Medulla oblongata (tissue), 1 donor: ENCODE data around the gene DSC1.

Experiments used
- DNase-seq: peaks from one replicate; pipeline ENCODE4 v3.0.0-alpha.2; 2015; ENCODE audit errors: extremely low spot score

Gene DSC1

DNA sequence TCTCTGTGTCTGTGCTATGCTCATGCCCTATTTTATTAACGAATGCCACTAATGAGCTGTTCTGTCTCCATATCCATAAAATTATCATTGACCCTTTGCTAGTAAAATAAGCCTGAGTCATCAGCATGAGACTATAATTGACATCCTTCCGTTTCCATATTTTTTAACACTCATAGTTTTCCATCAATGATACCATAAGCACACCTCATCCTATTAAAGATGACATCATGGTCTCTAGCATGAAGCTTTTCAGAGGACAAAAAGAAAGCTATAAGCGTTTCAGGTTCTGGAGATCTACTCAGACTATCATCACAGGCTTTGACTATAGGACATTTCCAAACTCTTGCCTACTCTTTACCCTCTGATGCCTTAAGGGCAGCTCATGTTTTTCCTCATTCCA lies 59.2 kb downstream of the DSC1 start:
- DNase-seq: no peak

DNA sequence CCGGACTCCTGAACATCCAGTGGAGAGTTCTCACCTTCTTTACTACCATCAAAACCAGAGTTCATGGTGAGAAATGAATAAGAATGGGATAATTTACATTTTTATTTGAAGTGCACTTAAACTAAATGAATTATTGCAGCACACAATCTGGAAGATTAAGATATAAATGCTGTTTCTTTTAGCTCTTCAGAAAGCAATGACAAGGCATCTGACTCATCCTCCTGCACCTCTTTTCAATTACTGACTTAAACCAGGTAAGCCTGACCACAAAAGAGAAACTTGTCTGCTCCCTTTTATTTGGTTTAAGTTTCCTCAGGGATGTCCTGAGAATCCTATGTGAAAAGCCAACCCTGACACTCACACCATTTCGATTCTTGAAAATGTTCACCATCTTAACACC lies 59.7 kb downstream of the DSC1 start:
- no peak for DNase-seq

DNA sequence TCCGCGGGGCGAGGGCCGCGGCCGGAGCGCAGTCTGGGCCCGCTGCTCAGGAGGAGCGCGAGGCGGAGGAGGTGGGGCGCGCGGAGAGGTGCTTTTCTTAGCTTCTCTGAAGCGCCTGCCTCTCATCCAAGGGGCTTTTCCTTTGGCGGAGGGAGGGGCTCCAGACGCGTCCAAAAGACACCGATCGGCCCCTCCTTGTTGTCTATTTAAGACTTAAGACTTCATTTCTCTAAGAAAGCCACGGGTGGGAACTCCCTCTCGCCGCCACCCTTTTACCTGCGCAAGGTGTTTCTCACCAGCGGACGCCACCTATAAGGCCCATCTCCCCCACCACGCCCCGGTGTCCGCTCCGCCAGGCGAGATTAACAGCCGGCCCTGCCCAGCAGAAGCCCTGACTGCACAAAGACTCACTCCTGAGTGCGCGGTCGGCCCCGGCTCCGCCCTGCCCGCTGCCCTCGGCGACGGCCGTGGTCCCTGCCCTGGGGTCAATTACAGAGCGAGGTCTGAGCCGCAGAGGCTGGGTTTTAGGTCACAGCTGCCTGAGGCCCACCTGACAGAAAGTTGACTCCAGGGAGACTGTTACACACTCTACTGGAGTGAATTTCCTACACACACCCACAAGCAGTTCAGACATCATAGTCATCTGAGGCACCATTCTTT lies 60.5 kb downstream of the DSC1 start, which contains the start of gene DSC2:
DSC2 (minus strand) TSS at position 397 of the 660 bp plus-strand sequence. CDS start 450 bp downstream, outside the sequence.
- no peak for DNase-seq

DNA sequence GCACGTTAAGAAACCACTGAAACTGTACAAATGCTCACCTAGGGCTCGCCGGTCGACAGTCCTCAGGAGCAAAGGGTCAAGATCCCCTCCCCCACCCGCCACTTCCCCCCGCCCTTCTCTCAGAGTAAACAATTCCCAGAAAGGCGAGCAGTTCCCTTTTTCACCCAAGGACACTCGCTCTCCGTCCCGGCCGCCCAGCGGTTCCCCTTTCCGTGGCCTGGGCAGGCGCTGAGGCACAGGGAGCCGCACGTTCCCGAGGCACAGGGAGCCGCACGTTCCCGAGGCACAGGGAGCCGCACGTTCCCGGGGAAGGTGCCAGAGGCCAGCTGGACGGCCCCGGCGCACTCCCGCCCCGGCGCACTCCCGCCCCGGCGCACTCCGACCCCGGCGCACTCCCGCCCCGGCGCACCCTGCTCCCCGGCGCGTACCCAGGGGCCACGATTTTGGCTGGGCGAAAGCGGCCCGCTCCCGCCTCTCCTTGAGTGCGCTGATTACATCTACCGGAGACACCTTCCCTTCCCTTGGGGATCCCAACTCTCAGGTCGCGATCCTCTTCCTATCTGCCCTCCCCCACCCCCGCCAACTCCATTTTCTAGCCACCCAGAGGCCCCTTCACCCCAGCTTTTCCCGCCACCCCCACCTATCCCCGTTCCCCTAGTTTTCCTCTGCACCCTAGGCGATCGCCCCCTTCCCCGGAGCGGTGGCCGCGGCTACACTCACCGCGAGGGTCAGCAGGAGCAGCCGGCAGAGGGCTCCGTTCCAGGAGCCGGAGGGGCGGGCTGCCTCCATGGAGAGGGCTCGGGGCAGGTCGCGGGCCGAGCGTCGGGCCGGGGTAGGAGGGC lies 61.3 kb downstream of the DSC1 start:
- DNase-seq: peak; percentile 61

DNA sequence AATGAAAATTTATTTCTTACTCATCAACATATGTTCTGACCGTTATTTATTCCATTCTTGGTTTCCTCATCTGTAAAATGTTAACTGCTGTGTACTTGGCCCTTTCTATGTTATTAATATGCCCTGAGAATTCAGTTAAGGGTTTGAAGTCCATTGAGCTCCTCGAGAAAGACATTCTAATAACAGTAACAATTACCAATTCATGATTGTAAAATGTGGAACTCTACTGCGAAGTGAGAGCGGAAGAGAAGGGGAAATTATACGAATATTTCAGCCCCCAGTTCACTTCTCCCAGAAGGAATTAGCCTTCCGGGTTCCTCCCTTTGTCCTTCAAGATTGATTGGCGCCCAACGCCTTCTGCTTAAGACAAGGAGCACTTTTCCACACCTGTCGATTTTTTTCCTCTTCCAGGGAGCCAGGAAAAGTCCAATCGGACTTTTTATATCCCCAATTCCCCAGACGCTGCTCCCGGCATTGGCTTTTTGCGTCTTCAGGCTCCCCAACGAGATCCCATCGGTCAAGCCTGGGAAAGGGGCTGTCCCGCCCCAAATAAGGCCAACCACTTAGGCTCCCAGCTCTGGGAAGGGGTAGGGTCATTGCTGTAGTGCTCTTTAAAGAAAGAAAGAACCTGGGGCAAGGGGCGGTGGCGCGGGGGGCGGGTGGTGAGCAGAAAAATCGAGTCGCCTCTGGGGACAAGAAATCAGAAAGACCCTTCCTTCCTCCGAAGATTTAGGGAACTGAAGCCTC lies 62.0 kb downstream of the DSC1 start:
- DNase-seq: no peak

DNA sequence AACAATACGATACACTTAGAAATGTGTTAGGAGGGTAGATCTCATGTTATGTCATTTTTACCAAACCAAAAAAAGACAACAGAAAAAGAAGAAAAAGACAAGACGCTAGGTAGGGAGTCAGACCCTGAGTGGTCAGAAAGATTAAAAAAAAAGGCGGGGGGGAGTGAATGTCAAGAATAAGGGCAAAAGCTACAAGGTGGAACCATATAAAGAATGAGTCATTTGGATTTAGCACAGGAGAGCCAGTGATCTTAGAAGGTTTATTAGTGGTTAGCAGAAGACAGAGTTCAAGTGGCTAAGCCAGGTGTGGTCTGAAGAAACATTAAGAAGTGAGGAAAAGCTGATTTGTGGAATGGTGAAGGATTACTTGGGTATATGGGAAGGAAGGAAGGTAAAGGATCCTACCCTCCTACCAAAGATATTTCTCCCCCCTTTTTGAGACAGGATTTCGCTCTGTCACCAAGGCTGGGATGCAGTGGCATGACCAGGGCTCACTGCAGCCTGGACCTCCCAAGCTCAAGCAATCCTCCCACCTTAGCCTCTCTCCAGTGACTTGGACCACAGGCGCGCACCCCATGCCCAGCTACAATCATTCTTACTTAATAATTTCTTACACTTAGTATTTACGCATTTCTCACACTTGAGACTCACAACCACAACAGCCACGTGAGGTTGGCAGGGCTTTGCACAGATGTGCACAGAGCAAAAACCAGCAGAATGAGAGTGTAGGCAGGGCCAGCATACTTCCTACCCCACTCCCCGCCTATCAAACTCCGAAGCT lies 63.0 kb downstream of the DSC1 start:
- no peak for DNase-seq

DNA sequence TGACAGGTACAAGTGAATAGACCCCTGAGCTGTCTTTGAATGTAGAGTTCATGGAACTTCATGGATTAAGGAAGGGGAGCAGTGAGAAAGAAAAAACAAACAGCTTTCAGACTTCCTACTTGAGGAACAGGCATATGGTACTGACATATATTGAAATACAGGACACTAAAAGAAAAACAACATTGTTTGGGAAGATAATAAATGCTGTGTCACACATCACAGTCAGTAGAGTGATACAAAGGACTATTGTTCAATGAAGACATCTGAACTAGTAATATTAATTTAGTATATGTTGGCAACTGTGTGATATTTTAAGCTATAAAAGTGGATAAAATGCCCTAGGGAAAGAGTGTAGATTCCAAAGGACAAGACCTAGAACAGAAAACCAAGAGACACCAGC lies 63.8 kb downstream of the DSC1 start:
- DNase-seq: no peak

DNA sequence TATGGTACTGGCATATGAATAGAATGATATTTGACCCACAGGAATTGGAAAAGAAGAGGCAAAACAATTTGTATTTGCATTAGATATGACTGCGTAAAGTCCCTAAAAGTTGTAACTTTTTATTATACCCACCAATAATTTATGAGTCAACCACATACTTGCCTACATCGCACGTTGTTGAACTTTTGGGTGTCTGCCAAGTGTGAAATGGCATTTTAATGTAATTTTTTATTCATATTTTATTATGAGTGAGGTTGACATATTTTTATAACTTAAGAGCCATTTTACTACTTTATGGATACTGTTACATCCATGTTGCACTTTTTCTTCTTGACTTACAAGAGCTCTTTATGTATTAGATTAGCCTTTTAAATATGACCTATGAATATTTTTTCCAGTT lies 65.0 kb downstream of the DSC1 start:
- DNase-seq: no peak

DNA sequence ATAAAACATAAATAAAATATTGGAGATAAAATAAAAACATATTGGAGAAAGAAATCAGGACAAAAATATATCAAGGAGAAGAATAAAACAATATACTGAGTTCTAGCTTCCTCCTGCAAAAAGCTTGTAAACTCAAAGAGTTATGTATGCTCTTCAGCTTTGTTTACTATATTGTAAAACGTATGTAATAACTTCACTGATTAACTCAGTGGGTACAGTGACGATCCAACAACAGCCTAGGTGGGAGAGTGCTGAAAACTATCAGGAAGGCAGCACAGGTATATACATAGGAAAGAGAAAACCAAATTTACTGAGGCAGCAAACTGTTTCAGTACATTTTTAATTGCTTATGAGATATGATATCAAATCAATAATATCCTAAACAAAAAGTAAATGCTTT lies 68.8 kb downstream of the DSC1 start:
- DNase-seq: no peak

DNA sequence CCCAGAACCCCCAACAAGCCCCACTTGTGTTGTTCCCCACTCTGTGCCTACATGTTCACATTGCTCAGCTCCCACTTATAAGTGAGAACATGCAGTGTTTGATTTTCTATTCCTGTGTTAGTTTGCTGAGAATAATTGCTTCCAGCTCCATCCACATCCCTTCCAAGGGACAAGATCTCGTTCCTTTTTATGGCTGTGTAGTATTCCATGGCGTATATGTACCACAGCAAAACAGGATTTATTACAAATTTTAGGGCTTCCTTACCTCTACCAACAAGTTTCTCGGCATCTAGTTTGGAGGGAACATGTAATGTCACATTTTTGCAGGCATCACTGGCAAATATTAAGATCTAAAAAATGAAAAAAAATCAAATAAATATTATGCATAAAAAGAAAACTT lies 69.4 kb downstream of the DSC1 start:
- DNase-seq: no peak

DNA sequence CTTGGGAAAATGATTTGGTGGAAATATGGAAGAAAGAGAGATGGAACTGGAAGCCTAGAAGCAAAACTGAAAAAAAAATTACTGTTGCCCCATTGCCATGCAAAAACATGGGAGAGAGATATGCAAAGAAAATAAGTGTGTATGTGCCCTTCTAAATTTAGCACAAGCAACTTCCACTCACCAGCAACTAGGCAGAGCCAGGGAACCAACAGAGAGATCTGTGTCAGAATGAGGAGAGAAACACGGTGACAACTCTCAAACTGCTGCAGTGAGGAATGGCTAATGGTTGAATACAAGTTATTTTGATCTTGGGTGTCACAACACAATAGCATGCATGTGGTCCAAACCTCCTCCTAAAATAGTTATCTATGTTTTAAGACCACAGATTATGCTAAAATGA lies 71.3 kb downstream of the DSC1 start:
- DNase-seq: no peak

DNA sequence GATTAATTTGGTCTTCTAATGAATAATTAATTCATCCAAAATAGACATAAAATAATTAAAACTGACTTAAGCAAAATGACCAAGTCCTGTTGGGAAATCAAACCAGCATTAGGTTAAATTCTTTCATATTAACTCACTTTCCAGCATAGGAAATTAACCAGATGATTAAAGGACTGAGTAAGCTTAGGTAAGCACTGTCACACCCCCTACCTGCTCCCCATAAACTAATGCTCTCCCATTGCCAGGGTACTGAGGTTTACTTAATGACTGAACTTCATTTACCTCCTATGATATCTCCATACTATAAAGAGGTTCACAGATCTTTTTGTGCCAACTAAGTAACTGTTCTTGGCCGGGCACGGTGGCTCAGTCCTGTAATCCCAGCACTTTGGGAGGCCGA lies 74.1 kb downstream of the DSC1 start:
- DNase-seq: no peak

DNA sequence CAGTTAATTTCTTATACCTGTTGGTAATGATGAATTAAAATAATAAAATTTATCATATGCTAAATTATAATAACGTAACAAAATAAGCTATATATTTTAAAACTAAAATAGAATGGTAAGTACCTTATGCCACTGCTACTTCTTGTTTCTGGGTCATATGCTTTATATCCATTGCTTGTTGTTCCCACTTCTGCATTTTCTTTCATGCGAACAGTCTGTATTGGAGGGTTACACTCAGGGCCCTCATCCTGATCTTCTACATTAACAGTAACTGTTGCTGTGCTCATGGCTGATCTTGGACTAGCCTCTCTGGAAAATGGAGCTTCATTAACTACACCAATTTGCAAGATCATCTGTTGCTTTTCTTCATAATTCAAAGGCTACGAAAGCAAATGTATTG lies 82.7 kb downstream of the DSC1 start:
- peak; percentile 38 for DNase-seq
